Esophagus squamous epithelium (tissue), 4 donors: ENCODE results near the gene NRG4.
"Not testable (repeated sequence)": the region's sequence is repeated elsewhere in the genome, so short reads cannot be mapped to it uniquely, and the experiment has no call there.

Source experiments
- CTCF ChIP-seq, 6 experiments: fragments of 450-650 bp in 4 of 6; fragments of 200-600 bp in 2 of 6; sonication (generic) in 2 of 6; IDR thresholded peaks; one replicate each; pipeline ENCODE4 v1.5.1; 2016 to 2019; ENCODE audit warnings: antibody characterized with exemption in 6 of 6, mild to moderate bottlenecking in 4 of 6, moderate library complexity in 4 of 6
- POLR2A ChIP-seq, 4 donors: fragments of 450-650 bp; IDR thresholded peaks; one replicate each; pipeline ENCODE4 v1.6.1; 2017; ENCODE audit warnings: antibody characterized with exemption in 4 of 4, mild to moderate bottlenecking in 4 of 4, moderate library complexity in 3 of 4

- not testable (repeated sequence) for TF ChIP-seq CTCF, POLR2A (IDR thresholded peaks at IDR 0.05)
Observed at GRCh38 chr15:75976766-75977165, 35.5 kb downstream of the NRG4 start.
